KMS-11 (cell line): ENCODE measurements around the gene ARL6IP4.

ENCODE experiments used
- H2AFZ ChIP-seq: fragments of 200-600 bp; sonication (generic); 2 replicates; pipeline ENCODE4 v1.6.1; 2016; ENCODE audit warnings: antibody characterized with exemption, mixed run types, low read depth
- H3K27ac ChIP-seq: fragments of 200-600 bp; sonication (generic); 2 replicates; pipeline ENCODE4 v1.6.1; 2016; ENCODE audit warnings: mild to moderate bottlenecking, mixed run types
- H3K27me3 ChIP-seq: fragments of 200-600 bp; sonication (generic); 2 replicates; pipeline ENCODE4 v1.6.1; 2017; ENCODE audit warnings: mild to moderate bottlenecking, low read depth, mixed run types, moderate library complexity; ENCODE audit not compliant: insufficient read depth
- H3K36me3 ChIP-seq: fragments of 200-600 bp; sonication (generic); 2 replicates; pipeline ENCODE4 v1.6.1; 2017; ENCODE audit warnings: mild to moderate bottlenecking, mixed run types; ENCODE audit not compliant: insufficient read depth
- H3K4me1 ChIP-seq: fragments of 200-600 bp; sonication (generic); 2 replicates; pipeline ENCODE4 v1.6.1; 2016; ENCODE audit warnings: mild to moderate bottlenecking, low read depth, mixed run types; ENCODE audit not compliant: poor library complexity, severe bottlenecking
- H3K4me2 ChIP-seq: fragments of 200-600 bp; sonication (generic); 2 replicates; pipeline ENCODE4 v1.7.0; 2016; ENCODE audit warnings: mild to moderate bottlenecking, mixed run types
- H3K4me3 ChIP-seq: fragments of 200-600 bp; sonication (generic); IDR thresholded peaks from 2 replicates; pipeline ENCODE4 v1.6.1; 2017; ENCODE audit warnings: low read depth, low read length, mixed read lengths; ENCODE audit not compliant: insufficient read depth
- H3K79me2 ChIP-seq: fragments of 200-600 bp; sonication (generic); 2 replicates; pipeline ENCODE4 v1.6.1; 2016; ENCODE audit warnings: low read depth, mixed run types; ENCODE audit not compliant: insufficient read depth
- H3K9ac ChIP-seq: fragments of 200-600 bp; sonication (generic); 2 replicates; pipeline ENCODE4 v1.6.1; 2016; ENCODE audit warnings: mild to moderate bottlenecking, mixed run types
- H4K20me1 ChIP-seq: fragments of 200-600 bp; sonication (generic); 2 replicates; pipeline ENCODE4 v1.6.1; 2016; ENCODE audit warnings: mild to moderate bottlenecking, mixed run types; ENCODE audit not compliant: insufficient read depth
- TF ChIP-seq, protein P1 (sequence below): fragments of 200-600 bp; sonication (generic); conservative IDR thresholded peaks from 2 replicates; pipeline ENCODE4 v1.6.1; 2017; ENCODE audit warnings: low read depth, mild to moderate bottlenecking, antibody characterized with exemption, low read length, moderate library complexity, mixed read lengths

The ARL6IP4 gene

GRCh38 chr12:122982477-122982815, 2.0 kb downstream of the ARL6IP4 start:
- no peaks in the 10 kb centered on the region for H4K20me1 ChIP-seq
- no peaks in the 10 kb centered on the region for H3K27me3 ChIP-seq
- H3K9ac ChIP-seq: no peak overlapping the region
- TF ChIP-seq, protein P1, sequence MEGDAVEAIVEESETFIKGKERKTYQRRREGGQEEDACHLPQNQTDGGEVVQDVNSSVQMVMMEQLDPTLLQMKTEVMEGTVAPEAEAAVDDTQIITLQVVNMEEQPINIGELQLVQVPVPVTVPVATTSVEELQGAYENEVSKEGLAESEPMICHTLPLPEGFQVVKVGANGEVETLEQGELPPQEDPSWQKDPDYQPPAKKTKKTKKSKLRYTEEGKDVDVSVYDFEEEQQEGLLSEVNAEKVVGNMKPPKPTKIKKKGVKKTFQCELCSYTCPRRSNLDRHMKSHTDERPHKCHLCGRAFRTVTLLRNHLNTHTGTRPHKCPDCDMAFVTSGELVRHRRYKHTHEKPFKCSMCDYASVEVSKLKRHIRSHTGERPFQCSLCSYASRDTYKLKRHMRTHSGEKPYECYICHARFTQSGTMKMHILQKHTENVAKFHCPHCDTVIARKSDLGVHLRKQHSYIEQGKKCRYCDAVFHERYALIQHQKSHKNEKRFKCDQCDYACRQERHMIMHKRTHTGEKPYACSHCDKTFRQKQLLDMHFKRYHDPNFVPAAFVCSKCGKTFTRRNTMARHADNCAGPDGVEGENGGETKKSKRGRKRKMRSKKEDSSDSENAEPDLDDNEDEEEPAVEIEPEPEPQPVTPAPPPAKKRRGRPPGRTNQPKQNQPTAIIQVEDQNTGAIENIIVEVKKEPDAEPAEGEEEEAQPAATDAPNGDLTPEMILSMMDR: no peak
- H3K4me2 ChIP-seq: no peak overlapping the region
- no peaks in the 10 kb centered on the region for H3K4me1 ChIP-seq
- no peak overlapping the region for H3K27ac ChIP-seq
- H3K36me3 ChIP-seq: no peaks in the 10 kb centered on the region
- H3K79me2 ChIP-seq: no peaks in the 10 kb centered on the region
- no peak overlapping the region for H3K4me3 ChIP-seq
- H2AFZ ChIP-seq: no peak overlapping the region

DNA sequence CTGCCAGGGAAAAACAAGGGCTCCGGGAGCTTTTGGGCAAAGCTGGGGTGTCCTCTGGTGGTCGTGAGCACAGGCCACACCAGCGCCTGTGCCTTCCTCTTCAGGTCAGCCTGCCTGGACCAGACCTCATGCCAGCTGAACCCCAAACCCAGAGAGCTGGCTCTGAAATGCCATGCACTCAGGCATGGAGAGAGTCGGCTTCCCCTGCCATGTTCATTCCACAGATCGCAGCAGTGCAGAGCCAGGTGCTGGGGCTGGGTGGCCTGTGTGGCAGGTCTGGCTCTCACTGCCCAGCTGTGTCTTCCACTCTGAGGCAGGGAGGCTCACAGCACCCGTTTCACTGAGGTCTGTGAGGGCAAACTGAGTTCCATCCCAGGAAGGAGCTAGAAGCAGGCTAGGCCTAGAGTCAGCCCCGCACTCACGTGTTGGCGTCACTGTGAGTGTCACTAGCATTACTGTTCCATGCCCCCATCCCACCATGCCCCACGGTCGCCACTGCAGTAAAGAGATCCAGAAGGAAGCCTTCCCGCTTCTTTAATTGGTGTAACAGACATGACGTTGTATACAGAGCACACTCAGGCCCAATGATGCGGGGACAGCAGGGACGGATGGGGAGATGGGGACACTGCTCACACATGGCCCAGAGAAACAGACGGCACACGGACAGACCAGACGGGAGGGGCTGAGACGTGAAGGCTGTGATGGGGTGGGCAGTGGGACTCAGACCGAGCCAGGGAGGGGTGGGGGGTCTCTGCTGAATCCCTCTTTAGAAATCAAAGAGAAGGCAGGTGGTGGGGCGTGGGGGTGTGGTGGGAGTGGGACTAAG, 2.7 kb downstream of the ARL6IP4 start:
- TF ChIP-seq, protein P1: no peak
- Histone ChIP-seq H3K9ac (no peak overlapping the region), H3K4me2 (no peak overlapping the region), H3K4me3 (no peak overlapping the region), H3K27me3 (no peaks in the 10 kb centered on the region), H3K4me1 (no peaks in the 10 kb centered on the region), H3K79me2 (no peaks in the 10 kb centered on the region), H2AFZ (no peak overlapping the region), H4K20me1 (no peaks in the 10 kb centered on the region), H3K36me3 (no peaks in the 10 kb centered on the region), H3K27ac (no peak overlapping the region)

DNA sequence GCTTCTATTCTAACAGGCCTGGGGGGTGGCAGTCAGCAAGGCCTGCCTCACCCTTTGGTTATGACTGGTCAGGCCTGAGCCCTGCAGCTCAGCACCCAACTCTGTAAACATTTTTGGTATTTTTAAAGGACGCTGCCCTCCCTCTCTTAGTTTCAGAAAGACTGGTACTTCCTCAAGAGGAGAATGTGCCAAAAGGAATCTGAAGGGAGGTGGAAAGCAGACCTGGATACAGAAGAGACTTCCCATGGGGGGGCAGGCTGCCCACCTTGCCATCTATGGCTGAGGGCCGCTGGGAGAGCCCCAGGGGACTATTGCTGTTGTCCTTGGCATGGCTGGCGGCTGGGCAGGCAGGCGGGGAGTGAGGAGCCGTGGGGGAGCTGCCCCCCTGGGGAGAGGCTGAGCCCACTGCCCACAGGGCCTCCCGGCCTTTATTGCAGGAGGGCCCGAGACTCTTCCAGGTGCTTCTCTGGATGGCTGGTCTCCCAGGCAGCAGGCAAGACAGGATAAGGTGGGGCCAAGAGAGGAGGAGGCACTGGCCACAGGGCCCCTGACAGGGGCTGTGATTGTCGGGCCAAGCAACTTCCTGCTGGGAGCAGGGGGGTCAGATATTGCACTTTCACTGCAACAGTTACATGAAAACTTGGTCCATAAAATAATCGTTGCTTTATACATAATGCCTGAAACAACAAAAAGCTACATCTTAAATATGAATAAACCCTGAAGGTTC, 3.5 kb downstream of the ARL6IP4 start:
- no peaks in the 10 kb centered on the region for H3K79me2 ChIP-seq
- H3K36me3 ChIP-seq: no peaks in the 10 kb centered on the region
- no peak overlapping the region for H3K27ac ChIP-seq
- H3K4me1 ChIP-seq: no peaks in the 10 kb centered on the region
- no peaks in the 10 kb centered on the region for H4K20me1 ChIP-seq
- H3K27me3 ChIP-seq: no peaks in the 10 kb centered on the region
- H3K4me2 ChIP-seq: no peak overlapping the region
- TF ChIP-seq, protein P1: no peak
- no peak overlapping the region for H3K9ac ChIP-seq
- H2AFZ ChIP-seq: no peak overlapping the region
- H3K4me3 ChIP-seq: no peak overlapping the region

DNA sequence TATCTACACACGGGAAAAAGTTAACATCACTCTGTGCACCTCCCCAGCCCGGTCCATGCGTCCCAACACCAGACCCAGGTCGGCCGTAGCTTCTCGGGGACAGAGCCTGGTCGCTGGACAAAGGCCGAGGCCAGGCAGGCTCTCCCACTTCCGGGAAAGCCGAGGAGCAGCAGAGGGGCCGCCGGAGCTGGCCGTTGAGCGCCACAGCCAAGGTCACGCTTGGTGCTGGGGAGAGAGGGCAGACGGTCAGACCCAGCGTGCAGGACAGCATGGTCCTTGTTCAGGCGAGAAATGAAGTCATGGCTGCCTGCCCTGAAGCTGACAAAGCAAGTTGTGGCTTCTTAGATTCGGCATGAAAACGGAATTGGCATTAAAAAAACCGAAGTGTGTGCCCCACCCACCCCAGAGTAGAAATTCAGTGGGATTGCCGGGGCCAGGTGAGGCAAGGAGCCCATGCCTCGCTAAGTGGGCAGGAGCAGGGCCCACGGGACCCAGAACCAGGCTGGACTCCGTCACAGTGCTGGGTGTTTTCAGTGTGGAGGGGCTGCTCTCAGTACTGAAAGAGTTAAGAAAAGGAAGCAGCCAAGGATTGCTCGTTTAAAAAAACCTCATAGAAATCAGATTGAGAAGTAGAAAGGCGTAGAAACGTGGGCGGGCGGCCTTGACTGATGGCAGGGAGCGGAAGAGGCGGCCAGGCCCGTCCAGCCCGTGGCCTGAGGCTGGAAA, 4.3 kb downstream of the ARL6IP4 start:
- Histone ChIP-seq H4K20me1 (no peaks in the 10 kb centered on the region), H3K79me2 (no peaks in the 10 kb centered on the region), H2AFZ (no peak overlapping the region), H3K4me1 (no peaks in the 10 kb centered on the region), H3K4me3 (no peak overlapping the region), H3K9ac (no peak overlapping the region), H3K36me3 (no peaks in the 10 kb centered on the region), H3K27me3 (no peaks in the 10 kb centered on the region), H3K27ac (no peak overlapping the region), H3K4me2 (no peak overlapping the region)
- TF ChIP-seq, protein P1: no peak
